HG03442 (cell line): Measurements from ENCODE around the gene GMDS.

Source experiments
- ATAC-seq: cut with Tn5 transposase; IDR thresholded peaks from one replicate; pipeline ENCODE4 v1.9.1; 2021; ENCODE audit warnings: mild to moderate bottlenecking, moderate library complexity; ENCODE audit not compliant: unreplicated experiment

The GMDS gene

DNA sequence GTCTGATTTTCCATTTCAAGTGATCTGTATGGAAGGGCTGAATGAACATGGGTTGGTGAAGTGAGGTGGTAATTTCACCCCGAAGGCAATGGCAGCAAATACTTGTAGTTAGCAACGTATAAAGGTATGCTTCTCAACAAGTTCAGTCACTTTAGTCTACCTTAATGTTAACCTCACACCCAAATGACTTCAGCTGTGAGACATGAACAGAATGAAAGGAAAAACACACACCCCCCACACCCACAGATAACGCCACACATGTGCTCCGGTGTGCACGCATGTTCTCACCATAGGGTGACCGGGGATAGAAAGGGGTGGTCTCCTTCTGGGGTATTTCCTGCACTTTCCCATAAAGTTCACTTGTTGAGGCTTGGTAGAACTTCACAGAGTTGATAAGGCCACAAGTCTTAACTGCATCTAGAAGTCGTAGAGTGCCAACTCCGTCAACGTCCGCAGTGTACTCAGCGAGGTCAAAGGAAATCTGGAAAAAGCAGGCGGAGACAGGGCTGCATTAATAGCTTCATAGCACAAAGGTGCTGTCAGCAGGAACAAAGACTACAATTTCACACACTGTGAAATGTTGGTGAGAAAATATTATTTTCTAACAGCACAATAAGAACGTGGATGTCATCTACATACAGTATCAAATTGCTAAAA lies 284.8 kb downstream of the GMDS start:
- no peak for ATAC-seq

DNA sequence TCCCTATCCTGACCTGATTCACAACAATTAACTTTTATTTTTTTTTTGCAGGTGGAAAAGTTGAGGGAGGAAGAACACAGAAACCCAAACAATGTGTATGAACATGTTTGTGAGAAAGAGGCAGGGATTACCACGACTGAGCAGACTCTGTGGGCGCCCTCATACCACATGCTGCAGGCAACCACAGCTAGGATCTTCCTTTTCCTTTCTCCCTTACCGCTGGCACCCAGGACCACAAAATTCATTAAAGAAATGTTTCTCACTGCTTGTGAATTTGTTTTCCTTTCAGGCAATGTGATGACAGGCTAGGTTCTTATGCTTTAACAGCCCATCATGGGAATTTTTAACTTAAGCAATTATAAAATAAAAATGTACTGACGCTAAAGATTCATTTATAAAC lies 287.1 kb downstream of the GMDS start:
- ATAC-seq, result no peak

DNA sequence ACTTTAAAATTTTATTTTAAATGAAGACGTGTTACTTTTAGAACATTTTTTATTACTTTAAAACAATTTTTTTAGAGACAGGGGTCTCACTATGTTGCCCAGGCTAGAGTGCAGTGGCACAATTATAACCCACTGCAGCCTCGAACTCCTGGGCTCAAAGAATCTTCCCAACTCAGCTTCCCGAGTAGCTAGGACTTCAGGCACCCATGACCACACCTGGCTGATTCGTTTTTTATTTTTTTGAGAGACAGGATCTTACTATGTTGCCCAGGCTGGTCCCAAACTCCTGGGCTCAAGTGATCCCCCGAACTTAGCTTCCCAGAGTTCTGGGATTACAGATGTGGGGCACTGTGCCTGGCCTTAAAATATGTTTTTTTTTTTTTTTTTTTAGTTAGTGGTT lies 287.7 kb downstream of the GMDS start:
- ATAC-seq, result no peak

DNA sequence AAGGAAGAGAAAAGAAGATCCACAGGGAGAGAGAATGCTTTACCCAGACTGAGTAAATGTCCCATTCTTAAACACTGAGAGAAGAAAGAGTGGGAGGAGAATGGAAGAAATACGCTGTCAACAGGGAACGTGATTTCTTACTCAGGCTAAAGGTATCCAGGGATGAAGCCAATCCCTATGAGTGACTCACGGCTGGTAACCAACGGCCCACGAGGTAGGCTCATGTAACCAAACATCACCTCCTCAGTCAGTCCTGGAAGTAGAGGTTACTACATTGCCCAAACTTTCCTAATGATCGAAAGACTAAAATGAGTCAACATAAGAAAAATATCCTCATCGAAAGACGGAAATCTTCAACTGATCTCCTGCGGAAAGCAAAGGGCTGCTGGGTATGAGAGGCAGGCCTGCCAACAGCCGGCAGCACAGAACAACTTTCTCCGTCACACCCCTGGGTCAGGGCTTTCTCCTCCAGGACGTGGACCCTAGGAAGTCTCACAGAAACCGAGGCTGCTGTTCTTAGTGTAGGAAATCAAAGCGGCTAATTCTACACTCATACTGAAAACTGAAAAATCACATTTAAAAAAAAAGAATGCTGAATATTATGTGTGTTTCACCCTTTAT lies 292.6 kb downstream of the GMDS start:
- ATAC-seq, result no peak

DNA sequence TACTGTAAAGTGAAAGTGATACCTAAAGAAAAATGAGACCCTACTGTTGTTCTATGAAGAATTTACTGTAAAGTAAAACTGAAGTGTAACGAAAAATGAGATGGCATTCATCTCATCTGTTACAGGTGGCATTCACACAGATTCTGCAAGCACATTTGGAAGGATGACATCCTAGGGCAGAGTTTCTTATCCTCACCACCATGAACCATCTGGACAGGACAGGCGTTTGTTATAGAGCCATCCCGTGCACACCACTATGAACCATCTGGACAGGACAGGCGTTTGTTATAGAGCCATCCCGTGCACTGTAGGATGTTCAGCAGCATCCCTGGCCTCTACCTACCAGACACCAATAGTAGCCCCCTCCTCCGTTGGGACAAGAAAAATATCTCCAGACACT lies 294.8 kb downstream of the GMDS start:
- no peak for ATAC-seq

DNA sequence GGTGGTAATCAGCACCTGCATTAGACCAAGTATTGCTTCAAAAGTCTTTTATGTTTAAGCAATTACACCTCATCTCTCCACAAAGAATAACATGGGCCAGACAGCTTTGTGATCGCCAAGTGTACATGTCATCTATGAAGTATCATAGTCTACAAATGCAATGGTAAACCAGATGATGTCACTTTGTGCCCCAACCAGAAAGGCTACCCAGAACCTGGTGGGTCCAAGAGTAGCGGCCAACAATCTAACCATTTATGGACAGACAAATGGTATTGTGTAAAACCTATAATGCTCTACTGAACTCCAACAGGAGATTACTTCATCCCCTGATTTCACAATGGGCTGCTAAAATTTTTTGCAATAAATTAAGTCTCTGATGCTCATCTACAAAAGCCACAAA lies 295.9 kb downstream of the GMDS start:
- no peak for ATAC-seq

DNA sequence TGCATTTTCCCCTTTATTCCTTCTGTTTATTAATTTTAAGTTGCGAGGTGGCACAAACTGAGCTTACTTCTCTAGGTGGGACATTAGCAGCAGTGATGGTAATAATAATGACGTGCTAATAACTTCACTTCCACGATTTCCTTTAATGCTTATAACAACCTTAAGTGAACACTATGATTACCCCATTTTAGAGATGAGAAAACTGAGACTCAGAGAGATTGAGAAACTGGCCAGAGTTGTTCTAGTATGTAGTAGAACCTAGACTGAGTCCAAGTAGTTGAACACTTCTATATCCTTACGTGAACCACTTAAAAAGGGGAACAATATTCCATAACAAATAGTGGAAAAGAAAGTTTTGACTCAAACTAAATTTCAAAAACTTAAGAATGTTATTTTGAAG lies 297.5 kb downstream of the GMDS start:
- ATAC-seq, result no peak

DNA sequence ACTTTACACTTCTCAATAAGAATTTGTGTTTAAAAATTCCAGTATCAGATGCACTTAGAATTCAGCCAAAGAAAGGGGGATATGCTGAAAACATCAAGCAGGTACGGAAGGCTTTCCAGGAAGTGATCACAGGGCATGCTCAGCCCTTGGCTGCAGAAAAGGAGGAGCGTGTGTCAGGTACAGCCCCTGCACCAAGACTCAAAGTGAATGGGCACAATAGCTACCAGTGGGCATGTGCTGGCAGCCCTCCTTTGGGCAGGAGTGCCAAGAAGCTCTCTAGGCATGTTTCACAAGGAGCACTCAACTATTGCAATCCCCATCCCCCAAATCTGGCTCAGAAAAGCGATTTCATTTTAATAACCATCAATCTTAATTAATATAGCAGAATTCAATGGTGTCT lies 298.8 kb downstream of the GMDS start:
- ATAC-seq, result no peak

DNA sequence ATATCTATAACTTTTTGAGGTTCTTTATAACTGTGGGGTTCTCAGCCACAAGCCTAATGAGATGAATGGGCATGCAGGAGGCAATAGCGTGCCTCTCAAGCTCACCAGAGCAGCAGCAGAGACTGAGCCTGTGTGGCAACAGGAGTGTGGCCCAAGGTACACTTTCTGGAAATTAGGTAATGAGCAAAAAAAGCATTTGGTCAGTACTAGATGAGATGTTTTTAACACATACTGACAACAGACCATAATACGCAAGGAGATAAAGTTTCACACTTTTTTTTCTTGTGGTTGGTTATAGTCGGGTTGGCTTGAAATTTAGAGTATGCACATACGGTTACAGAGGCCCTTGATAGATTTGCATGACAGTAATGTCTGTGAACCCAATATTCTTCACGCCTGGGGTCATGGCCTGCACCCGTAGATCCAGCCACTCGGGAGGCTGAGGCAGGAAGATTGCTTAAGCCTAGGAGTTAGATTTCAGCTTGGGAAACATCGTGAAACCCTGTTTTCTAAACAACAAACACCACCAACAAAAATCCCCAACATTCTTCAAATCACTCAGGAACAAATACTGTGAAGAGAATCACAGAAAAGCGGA lies 300.1 kb downstream of the GMDS start:
- ATAC-seq, result no peak

DNA sequence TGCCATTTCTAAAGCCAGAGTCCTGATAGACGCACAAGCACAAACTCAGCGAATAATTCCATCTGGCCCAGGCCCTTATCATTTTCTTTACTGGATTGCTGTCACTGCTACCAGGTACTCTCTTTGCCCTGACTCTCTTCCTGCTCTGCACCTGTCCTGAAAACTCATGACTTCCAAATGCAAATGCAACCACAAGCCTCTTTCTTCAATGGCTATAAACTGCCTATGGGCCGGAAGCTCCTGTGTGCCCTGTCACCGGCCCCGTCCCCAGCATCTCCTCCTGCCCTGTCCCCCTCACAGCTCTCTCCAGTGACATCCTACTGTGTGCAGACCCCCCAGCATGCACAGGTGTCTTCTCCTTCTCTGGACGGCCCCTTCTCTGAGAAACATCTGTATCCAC lies 302.6 kb downstream of the GMDS start:
- no peak for ATAC-seq

DNA sequence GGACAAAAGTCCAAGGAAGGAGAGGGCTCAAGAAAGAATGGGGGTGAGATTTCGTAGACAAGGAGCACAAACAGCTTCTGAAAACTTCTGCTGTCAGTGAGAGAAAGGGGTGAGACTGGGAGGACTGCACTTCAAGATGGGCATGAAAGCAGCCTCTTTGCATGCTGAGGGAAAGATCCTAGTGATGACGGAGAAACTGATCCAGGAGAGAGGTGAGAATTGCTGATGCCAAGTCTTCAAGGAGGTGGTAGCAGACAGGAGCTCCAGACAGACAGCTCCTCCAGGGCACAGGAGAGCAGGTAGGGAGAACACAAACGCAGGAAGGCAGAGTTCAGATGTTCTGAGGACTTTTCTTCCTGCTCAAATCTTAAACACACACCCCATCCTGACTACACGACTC lies 303.9 kb downstream of the GMDS start:
- ATAC-seq, result no peak

DNA sequence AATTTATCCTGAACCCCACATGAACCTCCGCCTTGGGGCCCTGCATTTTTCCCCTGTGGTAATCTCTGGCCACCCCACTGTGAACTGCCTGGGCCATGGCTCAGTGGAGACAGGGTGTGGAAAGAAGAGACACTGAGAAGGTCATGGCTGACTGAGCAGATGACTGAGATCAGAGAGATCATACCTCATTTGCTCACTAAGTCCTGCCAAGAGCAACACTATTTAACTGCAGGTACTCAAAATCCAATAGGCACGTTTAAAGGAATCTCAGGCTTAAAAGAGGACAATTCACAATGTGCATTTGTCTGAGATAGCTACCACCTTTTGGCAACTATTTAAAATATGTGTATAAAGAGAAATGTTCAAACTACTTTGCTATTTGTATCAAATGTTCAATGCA lies 305.0 kb downstream of the GMDS start:
- ATAC-seq, result peak; percentile 71

DNA sequence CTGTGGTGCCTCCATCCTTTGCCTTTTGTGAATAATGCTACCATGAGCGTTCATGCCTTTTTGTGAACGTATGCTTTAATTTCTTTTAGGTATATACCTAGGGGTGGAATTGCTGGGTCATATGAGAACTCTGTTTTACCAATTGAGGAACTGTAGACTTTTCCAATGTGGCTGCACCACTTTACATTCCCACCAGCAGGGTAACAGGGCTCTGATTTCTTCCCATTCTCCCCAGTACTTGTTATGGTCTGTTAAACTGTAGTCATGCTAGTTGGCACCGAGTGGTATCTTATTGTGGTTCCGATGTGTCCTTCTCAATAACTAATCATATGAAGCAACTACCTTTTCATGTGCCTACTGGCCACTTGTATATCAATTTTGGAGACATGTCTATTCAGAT lies 312.1 kb downstream of the GMDS start:
- no peak for ATAC-seq

DNA sequence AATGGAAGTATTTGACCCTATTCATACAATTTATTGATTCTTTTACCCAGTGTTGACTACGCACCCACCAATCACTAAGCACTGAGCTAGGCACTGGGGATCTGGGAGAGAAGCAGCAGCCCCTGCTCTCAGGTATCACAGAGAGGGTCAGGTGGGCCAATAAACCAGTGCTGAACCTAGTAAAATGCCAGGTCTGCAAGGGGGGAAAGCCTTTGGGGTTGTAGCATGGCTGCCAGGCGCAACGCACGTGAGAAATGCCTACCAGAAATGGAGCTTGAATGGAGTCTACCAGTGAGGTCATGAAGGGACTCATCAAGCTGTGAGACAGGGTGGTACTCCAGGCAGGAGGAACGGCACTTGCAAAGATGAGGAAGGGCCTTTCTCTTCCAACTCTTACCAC lies 313.6 kb downstream of the GMDS start:
- no peak for ATAC-seq

DNA sequence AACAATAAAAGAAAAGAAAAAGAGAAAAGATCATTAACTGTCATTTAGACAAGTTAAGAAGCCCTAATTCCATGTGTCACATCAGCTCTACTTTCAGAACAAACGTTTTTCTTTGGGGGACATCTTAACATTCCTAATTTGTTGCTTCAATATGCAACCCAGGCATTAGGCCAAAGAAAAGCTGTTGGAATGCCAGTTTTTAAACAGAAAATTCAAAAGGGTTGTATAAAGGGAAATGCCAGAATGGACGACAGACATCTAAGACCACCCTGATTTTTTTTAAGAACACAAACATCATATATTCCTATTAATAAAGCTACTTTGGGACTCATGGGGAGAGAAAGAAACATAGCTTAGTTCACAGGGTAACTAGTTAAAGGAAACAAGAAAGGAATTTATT lies 315.0 kb downstream of the GMDS start:
- no peak for ATAC-seq

DNA sequence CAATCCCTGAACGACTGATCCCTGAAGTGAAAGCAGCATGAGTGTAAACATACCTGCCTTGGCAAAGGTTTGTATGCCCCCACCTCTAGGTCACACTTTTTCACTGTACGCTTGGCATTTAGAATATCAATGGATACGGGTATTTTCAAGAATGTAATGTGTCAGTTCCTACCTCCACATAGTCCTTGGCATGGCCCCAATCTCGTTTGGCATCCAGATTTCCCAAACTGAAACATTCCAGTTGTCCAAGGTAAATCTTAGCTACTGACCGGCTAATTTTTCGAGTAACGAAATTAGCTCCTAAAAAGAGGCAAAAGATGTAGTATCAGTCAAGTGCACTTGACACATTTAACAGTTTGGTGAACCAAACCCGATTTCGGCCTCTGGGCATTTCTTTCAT lies 315.5 kb downstream of the GMDS start:
- ATAC-seq, result no peak

DNA sequence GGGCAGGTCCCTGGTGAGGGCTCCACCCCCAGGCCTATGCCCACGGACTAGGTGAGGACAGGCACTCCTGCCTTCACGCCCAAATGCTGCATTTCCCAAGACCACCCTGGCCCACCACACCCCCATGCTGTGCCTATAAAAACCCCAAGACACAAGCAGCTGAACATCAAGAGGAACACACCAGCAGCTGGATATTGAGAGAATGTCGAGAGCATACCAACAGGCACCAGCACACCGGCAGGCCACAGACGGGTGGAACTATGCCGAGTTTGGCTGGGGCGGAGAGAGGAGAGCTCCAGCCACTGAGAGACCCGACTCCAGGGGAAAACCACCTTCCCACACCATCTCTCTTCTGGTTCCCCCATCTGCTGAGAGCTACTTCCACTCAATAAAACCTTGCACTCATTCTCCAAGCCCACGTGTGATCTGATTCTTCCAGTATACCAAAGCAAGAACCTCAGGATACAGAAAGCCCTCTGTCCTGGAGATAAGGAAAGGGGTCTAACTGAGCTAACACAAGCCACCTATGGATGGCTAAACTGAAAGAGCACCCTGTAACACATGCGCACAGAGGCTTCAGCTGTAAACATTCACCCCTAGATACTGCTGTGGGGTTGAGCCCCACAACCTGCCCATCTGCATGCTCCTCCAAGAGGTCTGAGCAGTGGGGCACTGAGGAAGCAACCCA lies 319.5 kb downstream of the GMDS start:
- no peak for ATAC-seq

DNA sequence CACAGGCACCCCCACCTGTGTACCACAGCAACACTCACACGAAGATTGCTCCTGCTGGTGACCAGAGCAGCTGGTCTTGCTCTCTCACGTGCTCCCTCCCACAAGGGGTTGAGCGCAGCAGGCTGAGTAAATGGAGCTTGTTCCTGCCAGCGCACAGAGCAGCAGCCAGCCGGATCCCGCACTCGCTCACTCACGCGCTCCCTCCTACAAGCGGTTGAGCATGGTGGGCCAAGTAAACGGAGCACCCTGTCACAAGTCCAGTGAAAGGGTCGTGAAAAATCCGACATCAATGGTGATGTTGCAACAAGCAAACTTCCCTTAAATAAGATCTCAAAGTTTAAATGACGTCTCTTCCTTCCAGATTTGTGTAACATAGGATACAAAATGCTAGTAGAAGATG lies 322.0 kb downstream of the GMDS start:
- ATAC-seq, result no peak

DNA sequence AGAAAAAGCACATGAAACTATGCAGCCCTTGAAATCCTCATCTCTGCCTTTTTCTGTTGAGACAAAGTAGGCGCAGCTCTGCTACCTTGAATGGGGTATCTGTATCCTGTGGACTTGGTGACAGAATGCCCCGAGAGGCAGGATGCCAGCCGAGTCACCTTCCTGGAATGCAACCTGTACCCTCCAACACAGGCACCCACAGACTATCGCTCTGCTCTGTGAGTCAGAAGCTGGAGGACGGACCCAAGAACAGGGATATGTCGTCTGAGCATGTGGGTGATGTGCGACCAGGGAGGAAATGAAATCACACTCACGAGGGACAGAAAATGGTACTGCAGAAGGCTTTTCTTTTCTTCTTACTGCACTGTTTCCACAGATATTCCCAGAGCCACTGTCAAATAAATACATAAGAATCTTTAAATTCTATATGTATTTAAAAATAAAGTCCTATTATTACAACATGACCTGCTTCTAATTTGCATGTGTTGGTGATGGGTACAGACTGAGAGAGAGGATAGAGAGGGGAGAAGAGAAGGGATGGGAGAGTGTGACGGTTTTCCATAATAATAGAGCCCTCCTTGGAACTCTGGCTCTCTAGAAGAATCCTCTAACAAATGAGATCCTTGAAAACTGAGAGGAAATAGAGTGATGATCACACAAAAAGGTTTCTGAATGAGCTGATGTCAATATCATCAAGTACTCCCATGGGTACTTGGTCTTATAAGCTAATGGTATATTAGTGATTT lies 327.6 kb downstream of the GMDS start:
- ATAC-seq, result no peak

DNA sequence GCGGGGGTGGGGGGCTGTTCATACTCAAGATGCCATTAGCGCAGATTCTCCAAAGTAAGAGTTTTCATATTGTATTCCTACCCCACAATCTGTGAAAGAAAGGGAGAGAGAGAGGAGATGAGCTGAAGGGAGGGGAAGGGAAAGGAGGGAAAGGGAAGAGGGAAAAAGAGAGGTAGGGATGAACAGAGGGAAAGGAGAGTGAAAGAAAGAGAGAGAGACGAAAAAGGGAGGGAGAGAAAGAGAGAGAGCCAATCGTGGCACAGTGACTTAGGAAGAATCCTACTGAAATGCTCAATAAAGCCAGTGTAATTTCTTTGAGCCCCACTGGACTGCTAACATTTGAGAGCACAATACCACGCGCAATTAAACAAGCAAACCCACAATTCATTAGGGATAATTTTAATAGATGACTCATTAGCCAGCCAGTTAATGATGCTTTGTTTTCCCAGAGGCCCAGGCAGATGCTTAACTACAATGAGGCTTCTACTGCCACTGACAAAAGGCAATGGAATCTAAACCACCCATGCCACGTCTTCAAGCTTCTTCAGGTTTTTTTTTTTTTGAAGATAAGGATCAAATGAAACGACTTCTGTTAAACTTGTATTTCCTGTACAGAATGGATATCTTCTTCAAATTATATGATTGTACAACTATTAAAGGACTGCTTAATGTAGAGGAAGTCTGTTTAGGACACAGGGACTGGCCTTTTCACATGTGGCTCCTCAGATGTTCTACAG lies 328.9 kb downstream of the GMDS start:
- no peak for ATAC-seq

DNA sequence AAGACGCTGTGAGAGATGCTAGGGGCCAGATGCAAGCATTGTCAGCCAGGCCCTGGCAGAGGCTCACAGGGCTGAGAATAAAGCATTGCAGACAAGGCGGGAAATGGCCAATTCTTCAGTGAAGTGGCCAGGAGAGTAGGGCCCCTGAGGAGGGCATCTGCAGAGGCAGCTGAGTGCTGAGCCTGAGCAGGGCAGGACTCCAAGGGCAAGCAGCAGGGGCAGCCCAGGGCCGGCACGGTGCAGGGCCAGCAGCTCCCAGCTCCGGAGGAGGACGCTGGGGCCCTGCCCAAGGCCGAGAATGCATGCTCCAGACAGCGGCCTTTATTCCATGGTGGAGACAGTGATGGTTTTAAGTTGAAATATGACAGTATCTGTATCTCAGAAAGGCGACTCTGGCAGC lies 330.2 kb downstream of the GMDS start:
- no peak for ATAC-seq
